ENCODE data around the gene RMDN2.

RMDN2 gene

DNA sequence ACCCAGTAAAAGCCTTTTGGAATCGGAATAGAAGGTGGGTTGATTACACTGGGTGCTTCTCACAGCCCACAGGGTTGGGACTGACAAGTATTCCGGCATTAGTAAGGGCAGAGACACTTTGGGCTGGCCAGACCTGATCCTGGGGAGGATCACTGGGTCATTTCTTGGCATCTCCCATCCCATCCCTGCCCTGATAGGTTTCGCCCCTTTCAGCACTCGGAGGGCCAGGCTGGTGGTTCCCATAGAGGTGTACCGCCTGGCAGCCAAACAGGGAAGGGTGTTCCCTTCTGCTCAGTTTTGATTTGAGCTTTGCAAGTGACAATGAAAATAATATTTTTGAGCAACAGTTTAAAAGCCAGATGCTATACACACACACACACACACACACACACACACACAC lies 113.6 kb downstream of the RMDN2 start:
- no peak for DNase-seq (ENCODE audit: low read depth in 2 of 2)

DNA sequence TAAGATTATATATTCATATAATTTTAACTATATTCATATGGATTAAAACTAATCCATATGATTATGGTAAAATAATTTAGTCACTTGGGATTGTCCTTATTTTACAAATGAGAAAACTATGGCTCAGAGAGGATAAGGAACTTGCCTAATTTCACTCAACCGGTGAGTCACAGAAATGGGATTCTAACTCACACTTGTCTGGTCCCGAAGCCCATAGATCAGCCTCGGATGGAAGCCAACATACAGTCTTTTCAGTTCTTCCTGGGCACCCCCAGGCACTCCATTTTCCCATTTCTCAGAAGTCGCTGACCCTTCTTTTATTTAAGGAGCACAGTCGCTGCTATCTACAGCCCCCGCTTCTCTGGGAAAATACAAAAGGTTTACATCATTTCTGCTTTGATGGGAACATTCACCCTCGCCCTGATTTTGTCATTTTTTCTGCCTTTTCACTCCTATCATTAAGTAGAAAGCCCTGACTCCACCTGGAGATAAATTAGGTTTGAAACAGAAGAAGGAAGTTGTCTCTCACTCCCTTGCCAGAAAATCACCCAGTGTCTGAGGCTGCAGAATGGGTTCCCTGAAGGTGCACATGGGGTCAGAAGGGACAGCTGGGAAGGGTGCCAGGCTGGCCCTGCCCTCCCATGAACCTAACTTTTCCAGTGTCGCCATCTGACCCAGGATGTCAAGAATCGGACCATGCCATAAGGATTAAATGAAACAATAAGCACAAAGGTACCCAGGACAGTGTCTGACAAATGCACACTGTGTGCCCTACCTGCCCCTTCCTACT lies 114.2 kb downstream of the RMDN2 start:
- DNase-seq (ENCODE audit: low read depth in 2 of 2): no peak

DNA sequence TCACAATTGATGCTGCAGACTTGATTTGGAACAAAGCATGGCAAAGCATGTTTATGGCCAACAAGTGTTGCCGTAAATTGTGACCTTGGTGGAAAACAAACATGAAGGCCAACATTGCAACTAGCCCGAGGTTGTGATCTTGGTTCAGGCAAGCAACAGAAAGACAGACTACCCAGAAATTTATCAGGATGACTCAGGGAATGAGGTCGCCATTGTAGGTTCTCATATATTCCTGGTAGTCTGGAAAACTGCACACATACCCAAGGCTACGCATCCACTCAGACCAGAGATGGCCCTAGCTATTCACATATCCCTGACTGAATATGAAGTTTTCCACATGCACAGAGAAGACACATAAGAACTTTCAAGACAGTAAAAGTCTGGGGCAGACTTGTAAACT lies 120.7 kb downstream of the RMDN2 start:
- DNase-seq (ENCODE audit: low read depth in 2 of 2): no peak

DNA sequence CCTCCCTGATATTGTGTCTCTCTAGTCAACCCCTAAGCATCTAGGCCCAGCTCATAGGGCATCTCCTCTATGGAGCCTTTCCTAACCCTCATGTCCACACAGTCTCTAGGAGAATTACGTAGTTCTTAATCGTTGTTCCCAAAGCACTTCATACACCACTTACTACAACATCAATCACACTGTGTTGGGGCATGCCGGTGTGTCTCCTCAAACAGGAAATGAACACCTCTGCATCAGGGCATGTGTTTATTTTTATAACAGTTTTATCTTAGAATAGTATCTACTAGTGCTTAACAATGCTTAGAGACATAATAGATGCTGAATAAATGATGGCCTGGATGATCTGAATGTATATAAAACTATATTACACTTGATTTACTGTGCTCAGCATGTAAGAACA lies 131.1 kb downstream of the RMDN2 start:
- no peak for DNase-seq (ENCODE audit: low read depth in 2 of 2)

DNA sequence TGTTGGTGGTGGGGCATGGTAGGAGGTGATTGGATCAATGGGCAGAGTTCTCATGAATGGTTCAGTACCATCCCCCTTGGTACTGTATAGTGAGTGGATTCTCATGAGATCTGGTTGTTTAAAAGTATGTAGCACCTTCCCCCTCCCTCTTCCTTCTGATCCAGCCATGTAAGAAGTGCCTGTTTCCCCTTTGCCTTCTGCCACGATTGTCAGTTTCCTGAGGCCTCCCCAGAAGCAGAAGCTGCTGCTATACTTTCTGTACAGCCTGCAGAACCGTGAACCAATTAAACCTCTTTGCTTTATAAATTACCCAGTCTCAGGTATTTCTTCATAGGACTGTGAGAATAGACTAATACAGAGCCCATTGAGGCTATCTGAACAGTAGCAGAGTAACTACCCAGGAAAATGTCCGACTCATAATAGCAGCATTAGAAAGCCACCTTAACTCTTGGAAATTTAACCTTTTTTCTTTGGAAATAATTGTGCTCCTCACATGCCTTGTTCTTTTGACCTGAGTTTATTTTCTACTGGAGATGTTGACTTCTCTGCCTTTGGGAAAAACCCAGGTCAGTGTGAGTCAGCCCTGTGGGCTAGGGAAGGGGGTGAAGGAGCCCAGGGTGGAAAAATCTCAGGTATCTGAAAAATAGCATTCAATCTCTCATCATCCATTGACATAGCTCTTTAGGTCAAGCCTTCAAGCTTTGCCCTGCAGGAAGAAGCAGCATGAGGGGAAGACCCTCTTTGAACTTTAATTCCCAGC lies 132.7 kb downstream of the RMDN2 start:
- DNase-seq (ENCODE audit: low read depth in 2 of 2): no peak

DNA sequence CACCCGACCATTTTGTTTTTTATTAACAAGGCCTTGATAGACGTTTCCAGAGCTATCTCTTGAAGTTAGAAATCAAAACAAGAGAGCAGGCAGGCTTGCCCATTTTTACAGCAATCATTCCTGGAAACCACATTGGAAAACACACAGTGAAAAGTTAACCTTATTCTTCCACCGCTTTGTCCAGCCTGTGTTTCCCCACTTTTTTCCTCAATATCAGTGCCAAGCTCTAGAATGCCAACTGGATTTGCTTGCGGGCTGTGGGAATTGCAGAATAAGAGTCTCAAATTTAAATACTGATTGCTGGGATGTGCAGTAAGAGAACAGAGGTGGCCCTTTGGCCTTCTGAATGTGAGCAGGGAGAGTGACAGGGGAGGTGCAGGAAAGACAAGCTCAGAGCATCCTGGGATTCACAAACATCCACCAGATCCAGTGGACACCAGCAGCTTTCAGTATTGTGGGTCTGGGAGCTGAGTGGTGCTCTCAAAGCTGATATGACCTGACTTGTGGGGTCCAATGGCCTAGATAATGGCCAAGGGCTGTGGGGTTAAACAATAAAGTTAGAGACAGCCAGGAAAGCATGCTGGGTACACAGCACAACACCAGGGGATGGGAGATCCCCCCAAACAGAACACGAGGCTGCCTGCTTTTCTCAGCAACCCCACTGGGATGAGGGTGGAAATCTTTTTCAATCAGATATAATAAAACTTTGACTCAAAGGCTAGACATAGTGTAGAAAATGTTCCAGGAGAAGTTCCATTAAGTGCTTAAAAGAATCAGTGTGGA lies 135.3 kb downstream of the RMDN2 start:
- no peak for DNase-seq (ENCODE audit: low read depth in 2 of 2)

DNA sequence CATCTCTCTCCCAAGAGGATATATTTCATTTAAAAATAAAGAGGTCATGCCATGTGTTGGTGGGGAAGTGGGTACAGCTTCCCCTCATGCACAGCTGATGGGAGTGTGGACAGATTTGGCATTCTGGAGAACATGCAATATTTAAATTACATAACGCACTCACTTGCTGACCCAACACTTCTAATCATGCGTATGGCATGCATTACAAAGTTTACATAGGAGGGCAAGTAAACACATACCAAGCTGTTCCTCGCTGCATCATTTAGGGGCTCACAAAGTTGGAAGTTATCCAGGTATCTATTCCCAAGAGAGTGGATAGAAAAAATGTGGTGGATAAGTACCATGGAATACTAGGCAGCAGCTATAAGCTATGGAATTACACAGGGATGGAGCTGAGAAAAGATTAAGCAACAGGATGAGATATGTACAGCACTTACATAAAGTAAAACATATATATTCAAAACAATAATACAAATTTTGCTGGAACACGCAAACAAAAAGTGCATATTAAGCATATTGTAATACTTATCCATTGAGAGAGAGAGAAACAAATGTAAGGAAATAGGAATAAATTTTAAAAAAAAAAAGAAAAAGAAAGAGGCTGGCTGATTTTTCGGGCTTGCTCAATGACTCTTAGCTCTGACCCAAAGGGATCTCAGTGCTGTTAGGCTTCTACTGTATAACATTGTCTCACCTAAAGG lies 139.9 kb downstream of the RMDN2 start:
- no peak for DNase-seq (ENCODE audit: low read depth in 2 of 2)

DNA sequence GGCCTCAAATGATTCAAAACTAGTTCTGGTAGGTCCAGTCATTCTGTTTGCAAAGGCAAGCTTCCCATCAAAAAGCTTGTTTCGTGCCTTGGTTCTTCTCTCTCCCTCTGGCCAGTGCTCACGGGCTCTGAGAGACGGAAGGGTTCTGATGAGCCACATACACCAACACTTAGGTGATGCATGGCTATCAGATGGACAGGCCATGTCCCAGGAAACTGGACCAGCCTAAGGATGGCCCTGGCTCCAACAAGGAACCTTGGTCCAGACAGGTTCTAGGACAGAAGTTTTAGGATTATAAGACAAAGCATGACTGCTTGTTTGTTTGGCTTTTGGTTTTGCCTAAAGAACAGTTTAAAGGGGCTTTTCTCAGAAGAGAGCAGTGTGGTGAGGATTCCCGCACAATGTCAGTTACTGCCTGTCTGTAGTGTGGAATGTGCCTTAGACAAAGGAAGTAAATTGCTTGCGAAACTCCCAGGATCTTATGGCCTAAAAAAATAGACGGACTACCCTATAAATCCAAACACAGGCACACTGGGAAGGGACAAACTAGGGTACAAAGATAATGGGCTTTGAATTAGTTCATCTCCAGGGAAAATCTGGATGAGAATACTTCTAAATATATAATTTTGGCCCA lies 140.5 kb downstream of the RMDN2 start:
- DNase-seq (ENCODE audit: low read depth in 2 of 2): no peak

DNA sequence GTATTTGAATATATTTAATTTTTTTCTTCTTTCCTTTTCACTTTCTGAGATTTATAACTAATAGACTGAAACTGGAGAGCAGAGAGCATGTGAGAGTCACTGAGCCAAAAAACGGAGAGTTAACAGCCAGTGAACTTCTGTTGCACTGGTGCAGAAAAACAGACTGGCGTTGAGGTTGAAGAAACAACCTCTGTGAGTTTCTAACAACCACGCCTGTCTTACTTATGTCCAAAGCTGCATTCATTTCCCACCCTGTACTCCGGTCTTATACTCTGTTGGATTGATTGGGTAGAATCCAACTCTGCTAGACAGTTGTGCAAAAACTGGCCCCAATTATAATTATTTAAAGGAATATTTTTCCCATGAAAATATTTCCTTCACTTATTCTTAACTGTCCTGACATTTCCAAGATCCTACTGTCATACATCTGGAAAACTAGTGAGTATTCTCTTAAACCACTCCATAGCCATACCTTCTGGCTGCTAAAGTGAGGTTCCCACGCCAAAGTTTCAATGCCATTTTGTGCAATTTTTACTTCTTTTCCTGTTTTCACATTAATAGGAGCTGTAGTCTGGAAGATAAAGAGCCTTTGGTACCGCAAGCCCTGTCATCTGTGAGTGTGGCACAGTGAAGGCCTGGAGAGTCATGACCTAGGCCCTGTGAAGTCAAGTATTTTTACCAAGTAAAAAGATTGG lies 141.5 kb downstream of the RMDN2 start:
- no peak for DNase-seq (ENCODE audit: low read depth in 2 of 2)
